GM13976 (cell line): ENCODE measurements around the gene TLE5.

ENCODE experiments used
- DNase-seq: peaks from one replicate; pipeline ENCODE4 v3.0.0; 2012; ENCODE audit warnings: low spot score
- CTCF ChIP-seq: IDR thresholded peaks from 2 replicates; pipeline ENCODE4 v1.5.1; 2012; ENCODE audit warnings: borderline replicate concordance, mild to moderate bottlenecking; ENCODE audit not compliant: insufficient read depth; ENCODE audit errors: extremely low read depth, missing control alignments, control extremely low read depth
- in situ Hi-C: fragments of 300-500 bp; cut with MboI; formaldehyde crosslinking; loops from one replicate; pipeline ENCODE4 v1.12.0; 2022; ENCODE audit warnings: low sequenced_read_pairs, mixed read lengths, inconsistent platforms; ENCODE audit not compliant: unreplicated experiment

Gene TLE5

GRCh38 chr19:3003046-3003445 lies 59.2 kb downstream of the TLE5 start:
- in situ Hi-C loops, result no loop called here
- TF ChIP-seq CTCF, result no peak
- no peak for DNase-seq
